SK-N-SH (cell line): ENCODE results near the gene C17orf113.

Source experiments
- CHD2 ChIP-seq: fragments of 150-350 bp; IDR thresholded peaks from 2 replicates; pipeline ENCODE4 v1.6.1; 2018; ENCODE audit warnings: low read length; ENCODE audit not compliant: partially characterized antibody
- CTCF ChIP-seq: fragments of 200-600 bp; sonication (generic); IDR thresholded peaks from 2 replicates; pipeline ENCODE4 v1.6.1; 2017; ENCODE audit warnings: antibody characterized with exemption, mild to moderate bottlenecking, moderate library complexity
- EP300 ChIP-seq, 2 experiments: IDR thresholded peaks; 2 replicates each; pipeline versions ENCODE4 v1.4.0 to v1.6.1; 2012; ENCODE audit warnings: borderline replicate concordance in 1 of 2, low read depth in 1 of 2, low read length in 1 of 2
- POLR2AphosphoS5 ChIP-seq: IDR thresholded peaks from 2 replicates; pipeline ENCODE4 v1.6.1; 2012; ENCODE audit warnings: low read depth, low read length
- RAD21 ChIP-seq: IDR thresholded peaks from 2 replicates; pipeline ENCODE4 v1.6.1; 2012; ENCODE audit warnings: mild to moderate bottlenecking, low read length
- RFX5 ChIP-seq: IDR thresholded peaks from 2 replicates; pipeline ENCODE4 v1.6.1; 2012; ENCODE audit warnings: mild to moderate bottlenecking, improper control_type of control experiment, low read length
- SMC3 ChIP-seq: IDR thresholded peaks from 2 replicates; pipeline ENCODE4 v1.6.1; 2012; ENCODE audit warnings: low read depth, low read length, improper control_type of control experiment
- USF1 ChIP-seq: IDR thresholded peaks from 2 replicates; pipeline ENCODE4 v1.4.0; 2012; ENCODE audit warnings: low read depth, borderline replicate concordance

- TF ChIP-seq CTCF (no peak), POLR2AphosphoS5 (no peak), SMC3 (no peak), USF1 (no peak), EP300 (IDR thresholded peaks at IDR 0.05; ENCODE audit: borderline replicate concordance in 1 of 2, low read depth in 1 of 2, low read length in 1 of 2) (no peak), RAD21 (no peak), RFX5 (no peak), CHD2 (no peak)
Measured at GRCh38 chr17:42027590-42027889, 22.9 kb downstream of the C17orf113 start.
